ENCODE data around the gene BBS2. TPM values are rescaled to one million over a fixed set of nuclear protein-coding genes. Genes with fewer than 3 reads are reported as not detected.

Gene BBS2
- total and polyA plus RNA-seq, 2 of the 13 experiments (the other 11 are each of a cell fraction or from before 2014, with no cell fraction given), result 59.7 to 68.3 TPM

GRCh38 chr16:56450986-56451752 is 68.7 kb downstream of the BBS2 start, which contains the start of the genes NUDT21 and OGFOD1 (continued):
- TF ChIP-seq ZNF576 (CRISPR knock-in tag; IDR thresholded peaks at IDR 0.05) (no peak), KLF9 (CRISPR knock-in tag; IDR thresholded peaks at IDR 0.05; ENCODE audit: low read depth) (no peak), ZNF253 (CRISPR knock-in tag; IDR thresholded peaks at IDR 0.05; ENCODE audit: borderline replicate concordance) (0 out of 2 replicates have a peak, but pooled peaks have one; percentile 9), ZBTB8A (CRISPR knock-in tag; IDR thresholded peaks at IDR 0.05; ENCODE audit: borderline replicate concordance, low read depth) (no peak), PAXIP1 (CRISPR knock-in tag; conservative IDR thresholded peaks at IDR 0.05) (0 out of 2 replicates have a peak, but pooled peaks have one; percentile 27), ZFP36L1 (CRISPR knock-in tag; IDR thresholded peaks at IDR 0.05) (0 out of 2 replicates have a peak, but pooled peaks have one; percentile 28), ATAD3A (CRISPR knock-in tag; IDR thresholded peaks at IDR 0.05) (no peak), BRCA1 (CRISPR knock-in tag; IDR thresholded peaks at IDR 0.05) (peak; percentile 73; the same call in 1 of the 2 replicates), MAZ (IDR thresholded peaks at IDR 0.05; ENCODE audit: borderline replicate concordance, low read depth, low read length) (no peak), MAZ (CRISPR knock-in tag; IDR thresholded peaks at IDR 0.05; ENCODE audit: low read depth) (peak; percentile 79), MLLT10 (CRISPR knock-in tag; IDR thresholded peaks at IDR 0.05) (no peak), KAT7 (CRISPR knock-in tag; IDR thresholded peaks at IDR 0.05; ENCODE audit: borderline replicate concordance) (peak; percentile 92; the same call in 1 of the 2 replicates), ZNF709 (CRISPR knock-in tag; IDR thresholded peaks at IDR 0.05) (peak; percentile 70; the same call in 1 of the 2 replicates), MATR3 (CRISPR knock-in tag; IDR thresholded peaks at IDR 0.05) (no peak), PITX1 (CRISPR knock-in tag; IDR thresholded peaks at IDR 0.05) (peak; percentile 39; the same call in 1 of the 2 replicates), BHLHE40 (IDR thresholded peaks at IDR 0.05; ENCODE audit: low read length) (no peak), ELF1 (CRISPR knock-in tag; IDR thresholded peaks at IDR 0.05) (peak; percentile 83), FOXA1 (IDR thresholded peaks at IDR 0.05) (no peak), FOXA1 (CRISPR knock-in tag; IDR thresholded peaks at IDR 0.05) (no peak; the same call in 1 of the 2 replicates)
- TF ChIP-seq, protein P1, sequence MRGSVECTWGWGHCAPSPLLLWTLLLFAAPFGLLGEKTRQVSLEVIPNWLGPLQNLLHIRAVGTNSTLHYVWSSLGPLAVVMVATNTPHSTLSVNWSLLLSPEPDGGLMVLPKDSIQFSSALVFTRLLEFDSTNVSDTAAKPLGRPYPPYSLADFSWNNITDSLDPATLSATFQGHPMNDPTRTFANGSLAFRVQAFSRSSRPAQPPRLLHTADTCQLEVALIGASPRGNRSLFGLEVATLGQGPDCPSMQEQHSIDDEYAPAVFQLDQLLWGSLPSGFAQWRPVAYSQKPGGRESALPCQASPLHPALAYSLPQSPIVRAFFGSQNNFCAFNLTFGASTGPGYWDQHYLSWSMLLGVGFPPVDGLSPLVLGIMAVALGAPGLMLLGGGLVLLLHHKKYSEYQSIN (CRISPR knock-in tag; IDR thresholded peaks at IDR 0.05; ENCODE audit: borderline replicate concordance), result no peak
- TF ChIP-seq, protein P2, sequence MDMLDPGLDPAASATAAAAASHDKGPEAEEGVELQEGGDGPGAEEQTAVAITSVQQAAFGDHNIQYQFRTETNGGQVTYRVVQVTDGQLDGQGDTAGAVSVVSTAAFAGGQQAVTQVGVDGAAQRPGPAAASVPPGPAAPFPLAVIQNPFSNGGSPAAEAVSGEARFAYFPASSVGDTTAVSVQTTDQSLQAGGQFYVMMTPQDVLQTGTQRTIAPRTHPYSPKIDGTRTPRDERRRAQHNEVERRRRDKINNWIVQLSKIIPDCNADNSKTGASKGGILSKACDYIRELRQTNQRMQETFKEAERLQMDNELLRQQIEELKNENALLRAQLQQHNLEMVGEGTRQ (IDR thresholded peaks at IDR 0.05; ENCODE audit: low read depth, low read length), result no peak; the same call in 1 of the 2 replicates
- TF ChIP-seq, protein P2 (CRISPR knock-in tag; IDR thresholded peaks at IDR 0.05; ENCODE audit: borderline replicate concordance), result no peak

Measured in HepG2 (cell line).